HepG2 (cell line): ENCODE data around the gene MYO1C.

ENCODE experiments used
- HNF4G ChIP-seq, 2 experiments: sonication (generic) in 1 of 2; formaldehyde crosslinking in 1 of 2; IDR thresholded peaks; 2 replicates each; pipeline versions ENCODE4 v1.4.0 to v1.6.1; 2011 to 2020; ENCODE audit warnings: borderline replicate concordance in 2 of 2, low read depth in 2 of 2, mild to moderate bottlenecking in 2 of 2, low read length in 1 of 2, missing genetic modification reagents in 1 of 2, moderate library complexity in 1 of 2
- NFE2L2 ChIP-seq: fragments of 150-350 bp; IDR thresholded peaks from 2 replicates; pipeline ENCODE4 v1.6.1; 2014; ENCODE audit warnings: low read length
- TARDBP ChIP-seq: sonication (generic); formaldehyde crosslinking; IDR thresholded peaks from 2 replicates; pipeline ENCODE4 v1.8.0; 2022; ENCODE audit warnings: mild to moderate bottlenecking, missing genetic modification reagents
- ZFX ChIP-seq: sonication (generic); formaldehyde crosslinking; IDR thresholded peaks from 2 replicates; pipeline ENCODE4 v1.4.0; 2020; ENCODE audit warnings: mild to moderate bottlenecking, low read depth, missing genetic modification reagents, moderate library complexity
- TF ChIP-seq, protein P1 (sequence below), 2 experiments: sonication (generic) in 1 of 2; formaldehyde crosslinking in 1 of 2; IDR thresholded peaks; 2 replicates each; pipeline versions ENCODE4 v1.4.0 to v1.6.1; 2018 to 2020; ENCODE audit warnings: missing genetic modification reagents in 2 of 2, borderline replicate concordance in 1 of 2, low read depth in 1 of 2, mild to moderate bottlenecking in 1 of 2, missing biosample characterization in 1 of 2

DNA sequence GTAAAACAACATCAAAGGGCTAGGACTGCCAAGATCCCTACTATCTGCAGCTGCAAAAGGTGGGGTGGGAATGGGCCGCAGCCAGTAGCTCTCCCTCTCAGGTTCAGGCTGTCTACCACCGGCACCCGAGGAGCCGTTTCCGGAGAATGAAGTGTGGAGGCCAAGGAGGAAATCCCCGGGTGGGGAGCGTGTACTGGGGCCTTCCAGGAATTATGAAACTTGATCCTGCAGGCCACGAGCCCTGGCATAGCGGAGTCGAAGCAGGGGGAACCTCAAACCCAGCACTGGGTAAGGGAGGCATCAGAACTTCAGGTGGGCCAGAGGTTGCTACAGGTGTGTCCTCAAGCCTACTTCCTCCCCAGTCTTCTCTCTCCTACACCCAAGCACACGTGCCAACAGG, 18.8 kb upstream of the MYO1C start:
- TF ChIP-seq NFE2L2 (no peak), TARDBP (CRISPR knock-in tag) (no peak), HNF4G (IDR thresholded peaks at IDR 0.05; ENCODE audit: borderline replicate concordance, low read depth, low read length) (no peak), HNF4G (CRISPR knock-in tag; IDR thresholded peaks at IDR 0.05; ENCODE audit: borderline replicate concordance, low read depth) (no peak), ZFX (CRISPR knock-in tag) (no peak)
- TF ChIP-seq, protein P1, sequence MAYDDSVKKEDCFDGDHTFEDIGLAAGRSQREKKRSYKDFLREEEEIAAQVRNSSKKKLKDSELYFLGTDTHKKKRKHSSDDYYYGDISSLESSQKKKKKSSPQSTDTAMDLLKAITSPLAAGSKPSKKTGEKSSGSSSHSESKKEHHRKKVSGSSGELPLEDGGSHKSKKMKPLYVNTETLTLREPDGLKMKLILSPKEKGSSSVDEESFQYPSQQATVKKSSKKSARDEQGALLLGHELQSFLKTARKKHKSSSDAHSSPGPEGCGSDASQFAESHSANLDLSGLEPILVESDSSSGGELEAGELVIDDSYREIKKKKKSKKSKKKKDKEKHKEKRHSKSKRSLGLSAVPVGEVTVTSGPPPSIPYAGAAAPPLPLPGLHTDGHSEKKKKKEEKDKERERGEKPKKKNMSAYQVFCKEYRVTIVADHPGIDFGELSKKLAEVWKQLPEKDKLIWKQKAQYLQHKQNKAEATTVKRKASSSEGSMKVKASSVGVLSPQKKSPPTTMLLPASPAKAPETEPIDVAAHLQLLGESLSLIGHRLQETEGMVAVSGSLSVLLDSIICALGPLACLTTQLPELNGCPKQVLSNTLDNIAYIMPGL (CRISPR knock-in tag; IDR thresholded peaks at IDR 0.05; ENCODE audit: borderline replicate concordance in 1 of 2, low read depth in 1 of 2): no peak
